GDM1 (cell line): ENCODE measurements around the gene VPS8.
A peak's percentile ranks its signal among the peaks of the same experiment; 100 is the strongest.

Source experiments
- DNase-seq: peaks from one replicate; lab custom pipeline; 2025; lab: John Stamatoyannopoulos, UW

VPS8 gene

DNA sequence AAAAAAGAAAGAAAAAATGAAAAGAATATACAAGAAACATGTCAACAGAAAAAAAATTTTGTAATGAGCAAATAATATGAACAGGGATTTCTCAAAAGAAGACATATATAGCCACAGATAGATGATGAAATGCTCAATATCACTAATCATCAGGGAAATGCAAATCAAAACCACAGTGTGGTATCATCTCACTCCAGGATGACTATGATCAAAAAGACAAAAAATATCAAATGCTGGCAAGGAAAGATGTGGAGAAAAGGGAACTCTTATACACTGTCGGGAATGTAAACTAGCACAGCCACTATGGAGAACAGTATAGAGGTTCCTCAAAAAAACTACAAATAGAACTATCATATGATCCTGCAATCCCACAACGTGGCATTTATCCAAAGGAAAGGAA lies 246.8 kb downstream of the VPS8 start:
- DNase-seq: no peak

DNA sequence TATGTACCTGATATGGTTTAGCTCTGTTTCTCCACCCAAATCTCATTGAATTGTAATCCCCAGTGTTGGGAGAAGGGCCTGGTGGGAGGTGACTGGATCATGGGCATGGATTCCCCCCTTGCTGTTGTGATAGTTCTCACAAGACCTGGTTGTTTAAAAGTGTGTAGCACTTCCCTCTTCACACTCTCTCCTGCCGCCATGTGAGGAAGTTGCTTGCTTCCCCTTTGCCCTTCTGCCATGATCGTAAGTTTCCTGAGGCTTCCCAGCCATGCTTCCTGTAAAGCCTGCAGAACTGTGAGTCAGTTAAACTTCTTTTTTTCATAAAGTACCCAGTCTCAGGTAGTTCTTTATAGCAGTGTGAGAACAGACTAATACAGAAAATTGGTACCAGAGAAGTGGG lies 247.8 kb downstream of the VPS8 start:
- DNase-seq: peak; percentile 58

DNA sequence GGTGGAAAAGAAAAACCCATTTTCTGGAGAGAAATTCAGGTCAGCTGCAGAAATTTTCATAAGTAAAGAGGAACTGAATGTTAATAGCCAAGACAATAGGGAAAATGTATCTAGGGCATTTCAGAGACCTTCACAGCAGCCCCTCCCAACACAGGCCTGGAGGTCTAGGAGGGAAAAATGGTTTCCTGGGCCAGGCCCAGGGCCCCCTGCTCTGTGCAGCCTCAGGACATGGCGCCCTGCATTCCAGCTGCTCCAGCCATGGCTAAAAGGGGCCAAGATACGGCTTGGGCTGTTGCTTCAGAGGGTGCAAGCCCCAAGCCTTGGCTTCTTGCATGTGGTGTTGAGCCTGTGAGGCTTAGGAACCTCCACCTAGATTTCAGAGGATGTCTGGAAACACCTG lies 248.7 kb downstream of the VPS8 start:
- no peak for DNase-seq

DNA sequence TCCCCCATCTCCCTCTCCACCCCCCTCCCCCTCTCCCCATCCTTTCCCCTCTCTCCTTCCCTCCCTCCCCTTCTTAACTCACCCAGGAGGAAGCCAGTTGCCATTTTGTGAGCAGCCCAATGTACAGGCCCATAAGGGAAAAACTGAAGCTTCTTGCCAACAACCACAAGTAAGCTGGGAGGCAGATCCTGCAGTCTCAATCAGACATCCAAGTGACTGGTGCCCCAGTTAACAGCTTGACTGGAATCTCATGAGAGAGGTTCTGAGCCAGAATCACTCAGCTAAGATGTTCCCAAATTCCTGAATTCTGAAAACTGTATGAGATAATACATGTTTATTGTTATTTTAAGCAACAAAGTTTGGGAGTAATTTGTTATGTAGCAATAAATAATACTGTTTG lies 250.2 kb downstream of the VPS8 start:
- no peak for DNase-seq

DNA sequence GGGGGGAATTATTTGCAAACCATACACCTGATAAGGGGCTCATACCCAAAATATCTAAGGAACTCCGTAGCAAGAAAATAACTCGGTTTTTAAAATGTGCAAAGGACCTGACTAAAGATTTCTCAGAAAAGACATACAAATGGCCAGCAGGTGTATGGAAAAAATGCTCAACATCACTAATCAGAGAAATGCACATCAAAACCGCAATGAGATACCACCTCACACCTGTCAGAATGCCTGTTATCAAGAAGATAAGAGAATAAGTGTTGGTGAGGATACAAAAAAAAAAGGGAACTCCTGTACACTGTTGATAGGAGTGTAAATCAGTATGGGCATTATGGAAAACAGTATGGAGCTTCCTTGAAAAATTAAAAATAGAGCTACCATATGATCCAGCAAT lies 251.5 kb downstream of the VPS8 start:
- no peak for DNase-seq

DNA sequence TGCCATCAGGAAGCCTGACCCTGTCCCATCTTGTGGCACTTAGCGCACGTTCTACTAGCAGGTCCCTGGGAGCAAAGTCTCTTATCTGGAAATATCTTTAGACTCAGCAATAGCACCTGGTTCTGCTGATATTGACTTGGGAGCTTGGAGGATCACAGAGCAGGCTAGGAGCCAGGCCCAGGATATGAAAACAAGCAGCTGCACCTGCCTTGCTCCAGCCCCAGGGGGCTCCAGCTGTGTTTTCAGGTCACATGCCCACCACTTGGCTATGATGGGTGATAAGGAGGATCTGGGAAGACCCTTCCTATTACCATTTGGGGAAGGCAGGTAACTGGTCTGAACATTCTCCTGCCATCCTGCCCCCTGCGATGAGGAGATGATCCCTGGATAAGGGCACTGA lies 253.1 kb downstream of the VPS8 start:
- no peak for DNase-seq

DNA sequence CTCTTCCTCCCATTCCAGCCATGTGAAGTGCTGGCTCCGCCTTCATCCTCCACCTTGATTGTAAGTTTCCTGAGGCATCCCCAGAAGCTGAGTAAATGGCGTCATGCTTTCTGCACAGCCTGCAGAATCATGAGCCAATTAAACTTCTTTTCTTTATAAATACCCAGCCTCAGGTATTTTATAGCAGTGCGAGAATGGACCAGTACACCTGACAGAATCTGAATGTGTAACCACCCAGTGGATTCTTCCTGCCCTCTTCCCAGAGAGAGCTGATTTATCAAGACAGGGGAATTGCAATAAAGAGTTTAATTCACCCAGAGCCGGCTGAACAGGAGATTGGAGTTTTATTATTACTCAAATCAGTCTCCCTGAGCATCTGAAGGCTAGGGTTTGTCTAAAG lies 254.3 kb downstream of the VPS8 start:
- no peak for DNase-seq

DNA sequence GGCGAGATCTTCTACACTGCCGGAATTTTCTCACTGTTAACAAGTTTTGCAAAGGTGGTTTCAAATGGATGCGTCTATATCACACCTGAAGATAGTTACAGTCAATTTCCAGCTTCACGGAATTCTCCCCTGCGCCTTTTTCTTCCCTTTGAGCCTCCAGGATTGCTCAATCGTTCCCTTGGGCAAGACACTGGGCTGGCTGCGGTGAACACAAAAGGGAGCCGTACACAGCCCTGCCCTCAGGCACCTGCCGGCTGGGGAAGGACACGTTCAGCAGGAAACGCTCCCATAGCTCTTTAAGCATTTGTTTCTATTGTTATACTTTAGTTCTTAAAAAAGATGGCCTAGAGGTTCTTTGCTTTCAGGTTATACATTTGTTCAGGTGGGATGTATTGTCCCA lies 255.2 kb downstream of the VPS8 start:
- no peak for DNase-seq

DNA sequence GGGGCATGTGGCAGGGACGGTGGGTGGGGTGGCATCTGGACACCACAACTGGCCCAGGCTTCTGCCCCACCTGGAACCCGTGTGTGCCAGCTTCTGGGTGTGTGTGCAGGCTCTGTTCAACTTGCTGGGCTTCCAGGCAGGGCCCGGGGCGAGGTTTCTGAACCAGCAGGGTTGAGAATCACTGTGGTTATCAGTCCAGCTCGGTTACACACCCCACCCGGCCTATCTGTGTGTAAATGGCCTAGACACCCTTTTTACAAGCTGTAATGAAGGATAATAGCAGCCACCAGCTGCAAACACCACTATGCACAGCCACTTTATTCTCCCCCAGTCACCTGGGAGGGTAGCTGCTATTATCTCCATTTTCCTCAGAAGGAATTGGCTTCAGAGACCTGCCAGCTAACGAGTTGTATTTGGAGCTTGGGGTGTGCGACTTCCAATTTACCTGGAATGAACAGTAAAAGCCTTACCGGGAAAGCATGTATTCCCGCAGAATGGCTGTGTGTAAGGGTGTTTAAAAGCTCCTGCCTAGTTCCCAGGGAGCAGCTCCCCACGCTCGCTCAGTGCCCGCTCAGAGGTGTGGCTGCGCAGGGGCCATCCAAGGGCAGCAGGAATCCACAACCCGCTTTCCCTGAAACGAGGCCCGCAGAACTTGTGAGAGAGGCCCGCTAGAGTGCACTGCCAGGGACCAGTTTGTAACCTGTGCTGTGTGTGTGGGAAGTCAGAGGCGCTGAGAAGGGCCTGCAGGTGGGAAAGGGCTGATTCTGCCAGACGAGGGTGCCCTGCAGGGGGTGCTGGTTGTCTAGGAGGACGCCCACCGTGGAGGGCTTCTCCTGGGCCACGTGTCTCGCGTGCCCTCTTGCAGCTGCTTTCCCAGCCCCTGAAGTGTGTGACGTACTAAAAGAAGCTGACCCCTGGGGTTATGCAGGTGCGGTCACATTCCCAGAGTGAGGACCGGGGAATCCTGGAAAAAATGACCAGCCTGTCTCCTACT lies 257.4 kb downstream of the VPS8 start:
- no peak for DNase-seq

DNA sequence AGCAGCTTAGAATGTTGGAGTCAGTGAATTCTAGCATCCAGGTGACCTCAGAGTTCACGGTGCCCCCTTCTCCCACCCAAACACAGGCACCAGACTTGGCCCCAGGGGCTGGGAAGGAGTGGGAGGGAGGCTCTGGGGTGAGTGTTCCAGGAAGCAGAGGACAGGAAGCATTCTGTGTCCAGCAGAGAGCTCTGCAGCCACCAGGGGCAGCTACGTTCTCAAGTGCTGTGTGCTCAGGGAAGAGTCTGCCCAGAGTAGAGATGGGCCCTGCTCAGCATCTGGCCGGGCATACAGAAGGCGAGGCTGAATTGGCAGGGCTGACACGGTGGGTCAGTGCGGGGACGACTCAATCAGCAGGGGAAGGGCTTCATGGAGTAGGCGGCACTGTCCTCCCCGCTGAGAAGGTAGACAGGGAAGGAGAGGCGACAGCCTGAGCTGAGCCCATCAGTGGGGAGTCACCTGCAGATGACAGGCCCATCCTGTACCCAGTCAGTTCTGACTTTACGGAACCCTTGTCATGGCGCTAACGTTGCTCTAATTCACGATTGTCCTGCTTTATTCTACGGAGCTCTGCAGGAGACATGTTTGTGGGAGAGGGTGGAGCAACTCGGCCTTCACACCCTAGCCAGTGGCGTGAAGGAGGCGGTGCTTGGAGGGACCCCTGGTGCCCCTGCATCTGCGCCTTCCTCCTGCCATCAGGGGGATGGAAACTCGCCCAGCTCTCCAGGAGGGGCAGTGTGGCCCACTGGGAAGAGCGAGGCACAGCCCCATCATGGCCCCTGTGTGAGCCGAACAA lies 258.7 kb downstream of the VPS8 start:
- DNase-seq: no peak

DNA sequence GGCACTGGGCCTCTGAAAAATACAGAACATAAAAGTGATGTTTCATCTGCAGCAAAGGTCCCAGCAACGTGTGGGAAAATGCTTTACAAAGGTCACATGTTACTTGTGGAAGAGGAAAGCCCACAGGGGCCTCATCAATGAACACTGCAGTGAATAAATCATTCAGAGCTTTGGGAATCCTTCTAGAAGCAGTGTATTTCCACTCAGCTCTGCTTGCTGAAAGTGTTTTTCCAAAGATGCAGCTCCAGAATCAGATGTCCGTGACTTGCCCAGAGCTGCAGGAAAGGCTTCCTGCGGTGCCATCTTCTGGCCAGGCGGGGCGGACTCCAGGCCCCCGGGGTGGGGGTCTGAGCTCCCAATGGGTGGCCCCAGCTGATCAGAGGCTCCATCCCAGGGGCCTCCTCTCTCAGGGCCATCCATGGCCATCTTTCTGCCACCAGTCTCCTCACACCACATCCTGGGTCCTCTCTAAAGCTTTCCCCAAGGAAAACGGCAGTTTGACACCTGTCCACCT lies 259.4 kb downstream of the VPS8 start:
- DNase-seq: no peak

DNA sequence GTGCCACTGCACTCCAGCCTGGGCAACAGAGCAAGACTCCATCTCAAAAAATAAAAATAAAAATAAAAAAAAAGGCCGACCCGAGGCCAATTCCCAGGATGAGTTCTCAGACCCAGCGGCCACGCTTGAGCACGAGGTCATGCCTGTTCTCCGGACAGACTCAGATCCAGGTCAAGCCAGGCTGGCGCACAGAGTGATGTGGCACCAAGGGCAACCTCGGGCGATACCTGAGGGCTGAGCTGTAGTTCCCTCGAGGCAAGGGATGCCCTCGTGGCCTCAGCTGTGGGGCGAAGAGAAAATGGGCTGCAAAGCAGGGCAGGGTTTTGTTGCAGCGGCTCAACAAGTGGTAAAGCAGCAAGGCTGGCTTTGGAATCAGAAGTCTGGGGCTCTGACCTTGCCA lies 263.6 kb downstream of the VPS8 start:
- DNase-seq: no peak

DNA sequence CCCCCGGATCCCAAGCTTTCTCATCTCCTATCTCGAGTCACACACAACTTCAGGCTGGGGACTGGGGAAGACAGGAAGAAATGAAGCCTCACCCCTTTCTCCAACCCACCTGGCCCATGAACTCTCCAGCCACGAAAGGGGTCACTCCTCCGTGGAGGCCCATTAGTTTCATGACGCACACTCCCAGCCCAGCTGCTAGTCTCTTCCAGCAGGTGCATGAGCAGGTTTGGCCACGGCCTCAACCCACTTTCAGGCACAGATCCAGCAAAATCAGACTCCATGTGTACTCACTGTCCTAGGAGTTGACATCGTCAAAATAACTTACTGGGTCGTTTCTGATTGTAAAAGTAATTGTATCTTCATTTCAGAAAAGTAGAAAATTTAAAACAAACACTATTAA lies 264.3 kb downstream of the VPS8 start:
- no peak for DNase-seq

DNA sequence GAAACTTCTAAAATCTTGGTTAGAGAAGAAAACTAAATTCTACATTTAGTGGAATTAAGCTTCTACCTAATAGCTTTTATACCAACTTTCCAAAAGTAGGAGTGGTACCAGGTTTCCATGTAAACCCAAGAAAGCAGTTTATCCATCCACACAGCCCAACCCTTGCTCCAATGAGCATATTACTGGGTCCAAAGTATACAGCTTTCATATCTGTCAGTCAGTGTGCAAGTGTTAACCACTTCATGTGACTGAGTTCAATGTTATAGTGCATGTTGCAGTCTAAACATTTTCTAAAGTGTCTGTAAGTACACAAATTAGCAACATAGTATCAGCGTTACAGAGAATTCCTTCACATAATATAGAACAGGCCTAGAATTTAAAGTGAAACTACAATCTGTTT lies 267.7 kb downstream of the VPS8 start:
- DNase-seq: no peak

DNA sequence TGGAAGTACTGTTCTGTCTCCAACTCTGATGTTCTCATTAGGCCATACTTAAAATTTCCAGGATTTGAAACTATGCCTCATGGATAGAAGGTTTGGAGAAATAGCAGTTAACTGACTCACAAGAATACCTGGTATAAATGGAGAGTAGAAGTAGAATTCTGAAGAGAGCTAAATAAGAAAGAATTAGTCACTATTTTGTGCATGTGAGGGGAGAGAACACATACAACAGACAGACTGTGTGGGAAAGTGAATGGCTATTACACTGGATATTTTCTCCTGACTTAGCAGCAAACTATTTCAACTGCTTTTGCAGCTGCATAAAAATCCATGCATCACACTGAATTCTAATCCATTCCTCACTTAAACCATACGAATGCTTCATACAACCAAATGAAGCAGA lies 269.6 kb downstream of the VPS8 start:
- DNase-seq: no peak

DNA sequence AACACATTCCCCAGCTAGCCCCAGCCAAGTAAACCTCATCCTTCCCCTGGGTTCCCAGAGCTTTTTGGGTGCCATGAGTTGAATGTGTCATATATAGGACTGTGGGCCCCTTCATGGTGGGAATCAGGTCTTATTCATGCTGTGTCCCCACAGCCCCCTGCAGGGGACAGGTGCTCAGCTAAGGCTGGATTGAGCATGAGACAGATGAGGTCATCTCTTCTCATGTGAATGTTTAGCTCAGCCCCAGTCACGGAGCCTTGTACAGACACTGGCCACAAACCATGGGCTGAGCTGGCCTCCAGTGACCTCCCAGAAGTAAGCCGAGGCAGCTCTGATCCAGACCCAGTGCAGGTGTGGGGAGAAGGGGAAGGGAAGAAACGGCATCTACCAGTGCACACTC lies 270.2 kb downstream of the VPS8 start:
- no peak for DNase-seq

DNA sequence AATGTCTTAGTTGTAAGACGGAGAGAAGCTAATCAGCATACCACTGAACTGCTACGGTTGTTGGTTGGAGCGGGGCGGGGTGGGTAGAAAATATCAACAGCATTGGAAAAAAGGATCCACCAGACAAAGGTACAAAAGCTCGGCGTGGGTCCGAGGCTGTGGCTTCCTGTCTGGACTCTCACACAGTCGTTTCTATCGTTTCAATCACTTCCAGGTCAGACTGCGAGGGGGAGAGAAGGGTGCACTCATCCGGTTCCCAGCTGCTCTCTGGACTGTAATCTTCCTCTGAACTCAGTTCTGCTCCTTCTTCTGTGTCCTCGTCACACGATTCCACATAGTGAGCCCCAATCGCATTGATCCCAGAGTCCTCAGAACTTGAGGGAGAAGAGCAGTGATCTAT lies 270.9 kb downstream of the VPS8 start:
- DNase-seq: no peak

DNA sequence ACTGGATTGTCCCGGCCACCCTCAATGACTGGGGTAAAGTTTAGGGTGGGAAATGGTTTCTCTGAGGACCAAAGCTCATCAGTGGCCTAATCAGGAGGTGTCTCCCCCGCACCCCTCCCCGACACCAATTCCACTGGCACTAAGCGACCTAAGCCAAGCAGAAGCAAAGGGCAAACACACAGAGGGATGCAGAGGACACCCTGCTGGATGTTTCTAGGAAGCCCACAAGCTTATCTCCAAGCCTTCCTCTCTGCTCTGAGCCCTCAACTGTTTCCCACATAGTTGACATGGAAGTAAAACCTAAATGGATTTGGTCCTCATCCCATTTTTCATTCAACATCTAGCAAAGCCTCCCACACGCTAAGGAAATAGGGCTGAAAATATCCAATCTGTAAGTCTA lies 272.4 kb downstream of the VPS8 start:
- no peak for DNase-seq

DNA sequence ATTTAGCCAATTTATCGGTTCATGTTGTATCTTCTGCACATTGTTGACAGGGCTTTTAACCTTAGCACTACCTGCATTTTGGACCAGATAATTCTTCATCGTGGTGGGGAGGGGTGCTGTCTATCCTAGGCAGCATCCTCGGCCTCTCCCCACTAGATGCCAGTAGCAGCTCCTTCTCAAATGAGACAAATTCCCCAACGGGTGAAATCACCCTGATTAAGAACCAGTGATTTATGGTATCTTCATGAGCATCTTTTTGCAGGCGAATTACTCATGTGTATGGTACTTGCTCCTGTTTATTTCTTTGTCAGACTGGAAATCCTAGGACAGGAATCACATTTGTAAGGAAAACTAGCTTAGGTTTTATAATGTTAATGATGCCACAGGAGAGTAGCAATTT lies 272.9 kb downstream of the VPS8 start:
- no peak for DNase-seq

DNA sequence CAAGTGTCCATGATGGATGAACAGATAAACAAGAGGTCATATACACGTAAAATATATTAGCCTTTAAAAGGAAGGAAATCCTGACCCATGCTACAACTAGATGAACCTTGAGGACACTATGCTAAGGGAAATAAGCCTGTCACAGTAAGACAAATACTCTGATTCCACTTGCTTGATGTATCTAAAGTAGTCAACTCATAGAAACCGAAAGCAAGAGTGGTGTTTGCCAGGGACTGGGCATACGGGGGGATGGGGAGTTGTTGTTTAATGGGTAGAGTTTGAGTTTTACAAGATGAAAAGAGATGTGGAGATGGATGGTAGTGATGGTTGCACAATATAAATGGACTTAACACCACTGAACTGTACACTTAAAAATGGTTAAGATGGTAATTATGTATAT lies 275.5 kb downstream of the VPS8 start:
- DNase-seq: no peak

DNA sequence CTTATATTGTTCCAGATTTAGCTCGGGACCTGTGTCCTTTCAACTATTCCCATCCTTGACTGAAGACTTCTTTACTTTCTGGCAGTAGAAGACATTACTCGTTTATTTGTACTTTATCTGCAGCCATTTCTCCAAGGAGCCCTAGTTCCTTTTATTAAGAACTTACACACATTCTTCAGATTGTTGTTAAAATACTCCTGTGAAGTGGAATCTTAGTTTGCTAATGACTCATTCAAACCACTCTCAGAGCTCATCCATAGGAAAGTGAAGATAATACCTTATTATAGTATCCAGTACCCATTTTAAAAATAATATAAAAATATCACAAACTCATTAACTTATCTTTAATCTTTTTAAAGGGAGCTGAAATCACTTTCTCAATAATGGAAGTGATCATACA lies 277.4 kb downstream of the VPS8 start:
- DNase-seq: no peak

DNA sequence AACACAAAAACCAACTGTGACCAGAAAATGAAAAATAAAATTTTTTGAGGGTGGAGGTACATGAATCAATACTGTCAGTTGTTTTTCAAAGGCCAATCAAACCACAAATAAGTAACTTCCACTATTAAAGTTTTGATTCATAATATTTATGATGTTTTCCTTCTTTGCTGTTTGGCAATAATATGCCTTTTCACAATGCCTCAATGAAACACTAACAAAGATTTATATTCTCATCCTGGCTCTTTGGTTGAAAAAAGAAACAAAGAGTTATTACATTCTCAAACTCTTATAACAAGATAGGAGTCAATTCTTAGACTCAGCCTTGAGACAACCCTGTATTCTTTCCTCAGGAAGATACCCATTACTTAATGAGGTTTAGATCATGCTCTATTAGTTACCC lies 277.8 kb downstream of the VPS8 start:
- DNase-seq: no peak

DNA sequence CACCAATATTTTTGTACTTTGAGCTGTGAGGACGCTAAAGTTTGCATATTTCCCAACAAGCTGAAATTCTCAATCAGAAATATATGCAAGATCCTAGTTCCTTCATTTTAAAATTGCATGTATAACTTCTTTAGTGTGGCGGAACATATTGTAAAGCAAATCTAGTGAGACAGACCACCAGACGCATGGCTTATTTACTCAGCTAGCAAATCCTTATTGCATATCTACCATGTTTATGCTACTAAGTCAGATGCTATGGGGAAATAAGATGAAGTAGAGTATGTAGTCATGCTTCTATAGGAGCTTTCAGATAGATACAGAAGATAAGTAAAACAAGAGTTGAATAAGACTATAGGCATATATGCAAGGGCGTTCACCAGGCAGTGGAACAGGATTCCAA lies 278.8 kb downstream of the VPS8 start:
- DNase-seq: no peak
